ENCODE results near the gene NEDD4L.

NEDD4L gene

DNA sequence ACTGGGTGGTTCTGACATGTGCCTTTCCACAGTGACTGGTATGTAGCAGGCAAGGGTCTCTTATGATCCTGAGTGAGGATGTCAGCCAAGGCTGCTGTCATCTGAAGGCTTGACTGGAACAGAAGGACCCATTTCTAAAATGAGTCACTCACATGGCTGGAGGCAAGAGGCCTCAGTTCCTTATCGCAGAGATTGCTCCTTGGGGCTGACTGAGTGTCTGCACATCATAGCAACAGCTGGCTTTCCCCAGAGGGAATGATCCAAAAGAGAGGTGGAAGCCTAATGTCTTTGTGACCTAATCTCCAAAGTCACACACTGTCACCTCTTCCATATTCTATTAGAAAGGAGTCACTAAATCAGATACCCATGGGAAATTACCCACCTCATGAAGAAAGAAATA is 114.0 kb downstream of the NEDD4L start:
- Histone ChIP-seq H3K27ac (ENCODE audit: low read depth, low read length) (peak overlapping the region; percentile 14), H2BK12ac (ENCODE audit: low read length) (no peak overlapping the region), H3K9me3 (ENCODE audit: insufficient read depth, low read depth, low read length) (no peaks in the 10 kb centered on the region), H2AK5ac (ENCODE audit: low read length) (no peak overlapping the region), H3K9ac (ENCODE audit: low read length) (no peak overlapping the region), H3K14ac (ENCODE audit: low read length) (no peak overlapping the region), H3K4me3 (ENCODE audit: low read depth, low read length) (no peak overlapping the region), H3K4ac (ENCODE audit: low read depth, low read length) (no peak overlapping the region), H4K8ac (ENCODE audit: low read depth, low read length) (no peak overlapping the region), H3K27me3 (ENCODE audit: insufficient read depth, low read length) (no peaks in the 10 kb centered on the region), H3K79me2 (ENCODE audit: control insufficient read depth, insufficient read depth, low read length, poor library complexity) (no peaks in the 10 kb centered on the region), H4K12ac (ENCODE audit: low read depth, low read length) (no peak overlapping the region), H3K4me2 (ENCODE audit: low read length) (no peak overlapping the region), H3K4me1 (ENCODE audit: control insufficient read depth in 1 of 2, insufficient read depth in 2 of 2, low read length in 2 of 2) (peaks cover 9 to 10% of the 10 kb centered on the region in 2 experiments), H3K18ac (ENCODE audit: low read length) (no peak overlapping the region), H3K36me3 (ENCODE audit: control insufficient read depth in 1 of 2, insufficient read depth in 2 of 2, low read length in 2 of 2) (no peaks in the 10 kb centered on the region), H3K23ac (ENCODE audit: low read length) (no peak overlapping the region), H3K79me1 (ENCODE audit: low read length) (peaks cover 20% of the 10 kb centered on the region), H2AFZ (ENCODE audit: insufficient read depth, low read length, poor library complexity) (no peak overlapping the region), H2BK120ac (ENCODE audit: insufficient read depth, low read length, poor library complexity) (no peak overlapping the region), H4K91ac (ENCODE audit: low read depth, low read length) (no peak overlapping the region), H2BK5ac (ENCODE audit: low read depth, low read length, poor library complexity) (no peak overlapping the region)
- DNase-seq = peak; percentile 90 to 95
- whole genome bisulfite sequencing (ENCODE audit: extremely low coverage, insufficient coverage, insufficient read length) = no CpG with 5 or more reads among the region's 1 CpG

DNA sequence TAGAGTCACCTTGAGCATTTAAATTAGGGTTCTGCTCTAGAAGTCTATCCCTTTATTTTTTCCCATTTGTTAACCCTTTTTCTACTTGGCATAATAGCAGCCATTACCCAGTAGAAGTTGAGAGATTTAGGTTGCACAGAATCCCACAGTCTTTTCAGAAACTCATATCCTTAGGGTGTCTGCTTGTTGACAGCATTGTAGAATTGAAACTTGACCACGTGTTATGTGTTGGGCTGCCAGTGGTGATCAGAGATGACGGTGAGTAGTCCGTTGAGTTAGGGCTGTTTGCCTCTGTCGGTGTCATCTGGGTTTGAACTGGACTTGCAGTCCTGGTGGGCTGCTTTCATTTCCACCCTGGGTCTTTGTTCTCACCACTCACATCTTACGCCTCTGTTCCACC is 114.4 kb downstream of the NEDD4L start:
- H3K36me3 ChIP-seq (ENCODE audit: control insufficient read depth in 1 of 2, insufficient read depth in 2 of 2, low read length in 2 of 2) = no peaks in the 10 kb centered on the region

DNA sequence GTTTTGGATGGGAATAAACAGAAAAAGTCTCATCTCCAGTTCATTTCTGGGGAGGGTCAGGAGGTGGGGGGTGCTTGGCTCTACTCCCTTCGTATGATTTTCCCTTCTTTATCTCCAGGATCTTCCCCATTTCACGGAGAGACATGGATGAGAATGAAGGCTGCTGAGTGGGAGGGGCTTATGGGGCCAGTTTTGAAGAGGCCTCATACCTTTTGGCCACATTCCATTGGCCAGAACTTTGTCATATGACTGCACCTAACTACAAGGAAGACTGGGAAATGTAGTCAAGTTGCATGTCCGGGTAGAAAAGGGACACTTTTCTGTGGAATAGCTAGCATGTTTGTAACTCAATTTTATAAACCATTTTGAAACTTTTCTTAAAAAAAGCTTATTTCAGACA is 117.6 kb downstream of the NEDD4L start:
- Histone ChIP-seq H2AFZ (ENCODE audit: insufficient read depth, low read length, poor library complexity) (no peak overlapping the region), H3K4ac (ENCODE audit: low read depth, low read length) (no peak overlapping the region), H3K4me1 (ENCODE audit: control insufficient read depth in 1 of 2, insufficient read depth in 2 of 2, low read length in 2 of 2) (peaks cover 6 to 7% of the 10 kb centered on the region in 2 experiments), H3K14ac (ENCODE audit: low read length) (no peak overlapping the region), H4K8ac (ENCODE audit: low read depth, low read length) (no peak overlapping the region), H3K4me2 (ENCODE audit: low read length) (peak overlapping the region; percentile 38), H3K27ac (ENCODE audit: low read depth, low read length) (no peak overlapping the region), H2BK5ac (ENCODE audit: low read depth, low read length, poor library complexity) (no peak overlapping the region), H4K91ac (ENCODE audit: low read depth, low read length) (no peak overlapping the region), H3K9me3 (ENCODE audit: insufficient read depth, low read depth, low read length) (no peaks in the 10 kb centered on the region), H2BK12ac (ENCODE audit: low read length) (no peak overlapping the region), H2BK120ac (ENCODE audit: insufficient read depth, low read length, poor library complexity) (no peak overlapping the region), H4K12ac (ENCODE audit: low read depth, low read length) (no peak overlapping the region), H3K79me2 (ENCODE audit: control insufficient read depth, insufficient read depth, low read length, poor library complexity) (no peaks in the 10 kb centered on the region), H3K9ac (ENCODE audit: low read length) (no peak overlapping the region), H3K18ac (ENCODE audit: low read length) (no peak overlapping the region), H3K79me1 (ENCODE audit: low read length) (peaks cover 9% of the 10 kb centered on the region), H3K23ac (ENCODE audit: low read length) (no peak overlapping the region), H3K27me3 (ENCODE audit: insufficient read depth, low read length) (no peaks in the 10 kb centered on the region), H3K36me3 (ENCODE audit: control insufficient read depth in 1 of 2, insufficient read depth in 2 of 2, low read length in 2 of 2) (no peaks in the 10 kb centered on the region), H2AK5ac (ENCODE audit: low read length) (no peak overlapping the region), H3K4me3 (ENCODE audit: low read depth, low read length) (no peak overlapping the region)
- no CpG with 5 or more reads among the region's 3 CpGs for WGBS (ENCODE audit: extremely low coverage, insufficient coverage, insufficient read length)
- DNase-seq = peak; percentile 31 to 69

More for the DNA sequence above, 114.4 kb downstream of the NEDD4L start:
- Histone ChIP-seq H3K14ac (ENCODE audit: low read length) (peak overlapping the region; percentile 84), H3K4me2 (ENCODE audit: low read length) (no peak overlapping the region), H3K79me2 (ENCODE audit: control insufficient read depth, insufficient read depth, low read length, poor library complexity) (no peaks in the 10 kb centered on the region), H2BK12ac (ENCODE audit: low read length) (peak overlapping the region; percentile 84), H3K27ac (ENCODE audit: low read depth, low read length) (peak overlapping the region; percentile 14), H3K4me1 (ENCODE audit: control insufficient read depth in 1 of 2, insufficient read depth in 2 of 2, low read length in 2 of 2) (peaks cover 6 to 10% of the 10 kb centered on the region in 2 experiments), H3K79me1 (ENCODE audit: low read length) (peaks cover 20% of the 10 kb centered on the region), H3K9me3 (ENCODE audit: insufficient read depth, low read depth, low read length) (no peaks in the 10 kb centered on the region), H2AFZ (ENCODE audit: insufficient read depth, low read length, poor library complexity) (no peak overlapping the region), H3K4ac (ENCODE audit: low read depth, low read length) (no peak overlapping the region), H4K12ac (ENCODE audit: low read depth, low read length) (no peak overlapping the region), H3K4me3 (ENCODE audit: low read depth, low read length) (no peak overlapping the region), H3K27me3 (ENCODE audit: insufficient read depth, low read length) (no peaks in the 10 kb centered on the region), H4K8ac (ENCODE audit: low read depth, low read length) (peak overlapping the region; percentile 39), H3K9ac (ENCODE audit: low read length) (no peak overlapping the region), H2AK5ac (ENCODE audit: low read length) (peak overlapping the region; percentile 81), H2BK120ac (ENCODE audit: insufficient read depth, low read length, poor library complexity) (peak overlapping the region; percentile 44), H3K23ac (ENCODE audit: low read length) (no peak overlapping the region), H2BK5ac (ENCODE audit: low read depth, low read length, poor library complexity) (peak overlapping the region; percentile 83), H3K18ac (ENCODE audit: low read length) (peak overlapping the region; percentile 81), H4K91ac (ENCODE audit: low read depth, low read length) (peak overlapping the region; percentile 77)
- no CpG with 5 or more reads among the region's 5 CpGs for WGBS (ENCODE audit: extremely low coverage, insufficient coverage, insufficient read length)
- no peak for DNase-seq

DNA sequence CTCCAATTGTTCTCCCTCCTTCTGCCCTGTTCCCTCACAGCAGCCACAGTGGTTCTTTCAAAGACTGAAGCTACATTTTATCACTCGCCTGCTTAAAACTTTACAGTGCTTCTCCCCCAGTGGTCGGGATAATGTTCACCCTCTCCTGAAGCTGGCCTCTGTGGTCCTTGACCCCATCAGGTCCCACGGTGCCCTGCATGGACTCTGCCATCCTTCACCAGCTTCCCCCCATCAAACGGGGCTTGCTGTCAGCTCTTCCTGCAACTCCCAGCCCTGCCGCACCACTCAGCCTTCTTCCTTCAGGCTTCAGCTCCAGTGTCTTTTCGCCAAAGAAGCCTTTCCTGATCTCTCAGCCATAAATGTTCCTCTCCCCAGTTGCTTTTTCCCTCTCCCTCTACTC is 118.1 kb downstream of the NEDD4L start:
- Histone ChIP-seq H2BK120ac (ENCODE audit: insufficient read depth, low read length, poor library complexity) (peak overlapping the region; percentile 18), H2AK5ac (ENCODE audit: low read length) (no peak overlapping the region), H3K14ac (ENCODE audit: low read length) (peak overlapping the region; percentile 15), H3K36me3 (ENCODE audit: control insufficient read depth in 1 of 2, insufficient read depth in 2 of 2, low read length in 2 of 2) (peaks cover 0 to 1% of the 10 kb centered on the region in 2 experiments), H3K4ac (ENCODE audit: low read depth, low read length) (no peak overlapping the region), H3K4me2 (ENCODE audit: low read length) (no peak overlapping the region), H2BK5ac (ENCODE audit: low read depth, low read length, poor library complexity) (no peak overlapping the region), H2BK12ac (ENCODE audit: low read length) (no peak overlapping the region), H3K27ac (ENCODE audit: low read depth, low read length) (no peak overlapping the region), H3K27me3 (ENCODE audit: insufficient read depth, low read length) (no peaks in the 10 kb centered on the region), H3K23ac (ENCODE audit: low read length) (no peak overlapping the region), H4K91ac (ENCODE audit: low read depth, low read length) (peak overlapping the region; percentile 11), H3K79me1 (ENCODE audit: low read length) (peaks cover 9% of the 10 kb centered on the region), H3K9me3 (ENCODE audit: insufficient read depth, low read depth, low read length) (no peaks in the 10 kb centered on the region), H3K9ac (ENCODE audit: low read length) (no peak overlapping the region), H3K4me3 (ENCODE audit: low read depth, low read length) (no peak overlapping the region), H4K8ac (ENCODE audit: low read depth, low read length) (no peak overlapping the region), H3K18ac (ENCODE audit: low read length) (no peak overlapping the region), H3K4me1 (ENCODE audit: control insufficient read depth in 1 of 2, insufficient read depth in 2 of 2, low read length in 2 of 2) (peaks cover 6 to 7% of the 10 kb centered on the region in 2 experiments), H2AFZ (ENCODE audit: insufficient read depth, low read length, poor library complexity) (no peak overlapping the region), H4K12ac (ENCODE audit: low read depth, low read length) (no peak overlapping the region), H3K79me2 (ENCODE audit: control insufficient read depth, insufficient read depth, low read length, poor library complexity) (no peaks in the 10 kb centered on the region)
- WGBS (ENCODE audit: extremely low coverage, insufficient coverage, insufficient read length) = no CpG with 5 or more reads among the region's 6 CpGs
- DNase-seq = no peak

Measured in trophoblast cell (in vitro differentiated cells and primary cell).